Activated naive CD4-positive, alpha-beta T cell treated with anti-CD3 and anti-CD28 coated beads, Interleukin-2, amount 50 U/mL, for 24 hours (primary cell): Measurements from ENCODE around the gene CIBAR2.
"Not testable (repeated sequence)": the region's sequence is repeated elsewhere in the genome, so short reads cannot be mapped to it uniquely, and the experiment has no call there.

Experiments
- H3K27ac Mint-ChIP-seq: one replicate; pipeline ENCODE4 v1.8.0; 2021; ENCODE audit warnings: mild to moderate bottlenecking, mixed read lengths
- H3K27me3 Mint-ChIP-seq: one replicate; pipeline ENCODE4 v1.8.0; 2021; ENCODE audit warnings: mixed read lengths
- H3K36me3 Mint-ChIP-seq: one replicate; pipeline ENCODE4 v1.8.0; 2021; ENCODE audit warnings: mixed read lengths
- H3K4me1 Mint-ChIP-seq: one replicate; pipeline ENCODE4 v1.8.0; 2021; ENCODE audit warnings: mixed read lengths
- H3K4me3 Mint-ChIP-seq: one replicate; pipeline ENCODE4 v1.8.0; 2021; ENCODE audit warnings: mild to moderate bottlenecking, mixed read lengths
- H3K9me3 Mint-ChIP-seq: one replicate; pipeline ENCODE4 v1.8.0; 2021; ENCODE audit warnings: mixed read lengths

Gene CIBAR2

DNA sequence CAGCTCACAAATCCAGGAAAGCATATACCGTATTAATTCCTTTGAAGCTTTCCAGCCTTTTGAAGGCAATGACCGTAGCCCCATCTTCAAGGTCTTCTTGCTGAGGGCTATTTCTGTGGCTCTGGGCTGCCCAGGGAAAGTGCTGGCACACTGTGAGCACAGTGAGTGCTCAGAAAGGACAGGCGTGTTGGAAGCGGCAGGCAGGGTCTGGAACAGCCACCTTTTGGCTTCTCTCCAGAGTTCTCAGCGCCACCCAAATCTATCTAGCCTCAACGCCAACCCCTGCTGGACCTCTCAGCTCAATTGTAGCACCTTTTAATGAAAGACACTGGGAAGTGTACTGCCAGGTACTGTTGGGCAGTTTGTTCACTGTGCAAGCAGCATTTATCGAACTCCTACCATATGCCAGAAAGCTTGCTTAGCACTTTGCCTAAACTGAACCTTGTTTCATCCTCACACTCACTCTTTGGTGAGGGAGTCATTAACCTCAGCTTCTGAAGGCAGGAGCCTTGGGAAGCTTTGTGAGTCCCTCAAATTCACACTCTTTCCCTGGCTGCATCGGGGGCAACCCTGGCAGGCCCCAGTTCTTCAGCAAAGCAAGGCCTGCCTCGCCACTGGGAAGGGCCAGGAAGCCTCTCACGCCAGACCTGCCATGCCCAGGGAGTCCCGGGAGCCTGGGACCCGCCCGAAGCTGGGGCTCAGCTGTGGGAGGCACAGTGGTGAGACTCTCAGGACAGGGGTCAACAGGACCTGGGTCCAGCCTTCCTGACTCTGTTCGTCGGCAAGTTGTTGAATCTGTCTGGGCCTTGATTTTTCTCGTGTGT is 13.5 kb upstream of the CIBAR2 start:
- Mint-ChIP-seq H3K27me3 (no peaks in the 10 kb centered on the region), H3K27ac (no peak overlapping the region), H3K36me3 (no peaks in the 10 kb centered on the region), H3K9me3 (no peaks in the 10 kb centered on the region), H3K4me3 (no peak overlapping the region), H3K4me1 (peaks cover 25% of the 10 kb centered on the region)

DNA sequence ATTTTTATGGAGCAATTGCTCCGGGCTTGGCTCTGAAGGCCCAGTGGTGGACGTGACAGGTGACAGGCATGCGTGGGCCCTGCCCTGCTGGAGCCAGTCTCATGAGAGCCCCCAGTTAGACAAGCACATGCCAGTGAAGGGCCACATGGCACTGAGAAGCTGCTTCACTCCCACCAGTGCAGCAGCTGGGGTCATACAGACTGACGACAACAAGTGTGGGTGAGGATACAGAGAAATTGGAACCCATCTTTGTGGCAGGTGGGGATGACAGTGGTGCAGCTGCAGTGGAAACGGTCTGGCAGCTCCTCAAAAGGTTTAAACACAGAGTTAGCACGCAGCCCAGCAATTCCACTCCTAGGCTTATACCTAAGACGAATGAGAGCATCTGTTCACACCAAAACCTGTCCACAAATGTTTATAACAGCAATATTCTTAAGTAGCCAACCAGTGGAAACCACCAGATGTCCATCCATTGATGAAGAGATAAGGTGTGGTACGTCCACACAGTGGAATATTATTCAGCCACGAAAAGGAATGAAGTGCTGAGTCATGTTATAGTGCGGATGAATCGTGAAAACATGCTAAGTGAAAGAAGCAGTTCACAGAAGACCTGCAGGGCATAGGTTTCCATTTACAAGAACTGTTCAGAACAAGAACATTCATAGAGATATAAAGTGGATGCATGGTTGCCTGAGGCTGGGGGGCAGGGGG is 12.5 kb upstream of the CIBAR2 start:
- no peak overlapping the region for H3K27ac Mint-ChIP-seq
- no peak overlapping the region for H3K4me3 Mint-ChIP-seq
- H3K27me3 Mint-ChIP-seq, result no peaks in the 10 kb centered on the region
- peaks cover 25% of the 10 kb centered on the region for H3K4me1 Mint-ChIP-seq
- no peaks in the 10 kb centered on the region for H3K9me3 Mint-ChIP-seq
- H3K36me3 Mint-ChIP-seq, result no peaks in the 10 kb centered on the region

DNA sequence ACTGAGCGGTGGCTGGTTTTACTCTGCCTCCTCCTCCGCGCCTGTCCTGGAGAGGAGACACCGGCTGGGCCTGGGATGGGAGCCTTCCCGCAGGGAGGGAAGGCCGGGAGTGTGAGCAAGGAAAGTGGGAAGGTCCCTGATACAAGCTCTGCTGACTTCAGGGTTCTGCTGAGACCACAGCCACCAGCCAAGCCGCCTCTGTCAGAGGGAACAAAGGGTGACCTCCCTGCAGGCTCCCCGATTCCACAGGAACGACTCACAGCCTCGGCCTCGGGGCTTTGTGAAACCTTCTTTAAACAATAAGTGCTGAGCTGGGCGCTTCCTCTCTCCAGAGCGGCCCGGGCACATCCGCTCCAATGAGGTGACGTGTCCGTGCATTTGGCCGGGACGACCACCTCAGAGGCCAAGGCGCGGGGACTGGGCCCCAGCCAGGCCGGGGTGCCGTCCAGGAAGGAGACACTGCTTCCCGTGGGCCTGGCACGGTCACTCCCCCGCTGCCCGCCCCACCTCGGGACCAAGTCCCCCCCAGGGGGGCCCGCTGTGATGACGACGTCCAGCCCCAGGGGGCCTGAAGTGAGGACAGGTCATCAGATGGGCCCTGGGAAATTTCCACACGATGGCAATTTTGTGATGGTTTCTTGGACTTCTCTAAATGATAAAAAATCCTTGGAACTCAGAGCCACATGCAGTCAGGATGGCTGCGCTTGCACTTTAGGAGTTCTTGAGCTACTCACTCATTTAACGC is 11.8 kb upstream of the CIBAR2 start:
- Mint-ChIP-seq H3K4me1 (peaks cover 25% of the 10 kb centered on the region), H3K36me3 (no peaks in the 10 kb centered on the region), H3K27me3 (no peaks in the 10 kb centered on the region), H3K27ac (no peak overlapping the region), H3K4me3 (no peak overlapping the region), H3K9me3 (no peaks in the 10 kb centered on the region)

DNA sequence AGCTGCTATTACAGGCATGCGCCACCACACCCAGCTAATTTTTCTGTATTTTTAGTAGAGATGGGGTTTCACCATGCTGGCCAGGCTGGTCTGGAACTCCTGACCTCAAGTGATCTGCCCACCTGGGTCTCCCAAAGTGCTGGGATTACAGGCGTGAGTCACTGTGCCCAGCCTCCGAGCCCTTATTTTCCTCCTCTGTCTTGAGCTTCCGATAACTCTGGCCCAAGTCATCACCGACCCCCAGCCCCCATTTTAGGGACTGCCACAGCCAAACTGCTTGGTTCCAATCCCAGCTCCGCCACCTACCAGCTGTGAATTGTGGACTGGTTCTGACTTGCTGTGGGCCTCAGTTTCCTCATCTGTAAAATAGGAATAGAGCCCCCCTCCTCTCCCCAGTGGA is 11.2 kb upstream of the CIBAR2 start:
- not testable (repeated sequence) for H3K4me3 Mint-ChIP-seq, H3K27ac Mint-ChIP-seq, H3K9me3 Mint-ChIP-seq, H3K36me3 Mint-ChIP-seq, H3K27me3 Mint-ChIP-seq
- peaks cover 25% of the 10 kb centered on the region for H3K4me1 Mint-ChIP-seq

DNA sequence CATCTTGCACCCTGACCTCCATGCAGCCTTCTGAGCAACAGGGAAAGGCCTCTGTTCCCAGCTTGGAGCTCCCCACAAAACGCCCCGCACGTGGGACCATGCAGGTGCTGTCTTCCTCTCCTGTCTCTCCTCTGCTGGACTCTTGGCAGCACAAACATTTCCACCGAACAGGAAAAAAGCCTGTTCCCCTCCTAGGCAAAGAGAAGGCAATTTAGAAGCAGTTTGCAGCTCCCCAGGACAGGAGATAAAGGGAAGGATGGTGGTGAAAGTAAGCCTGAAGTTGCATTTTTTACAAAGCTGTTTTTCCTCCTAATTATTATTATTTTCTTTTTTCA is 7.7 kb upstream of the CIBAR2 start:
- peaks cover 12% of the 10 kb centered on the region for H3K4me1 Mint-ChIP-seq
- H3K4me3 Mint-ChIP-seq, result no peak overlapping the region
- H3K9me3 Mint-ChIP-seq, result no peaks in the 10 kb centered on the region
- no peaks in the 10 kb centered on the region for H3K36me3 Mint-ChIP-seq
- H3K27me3 Mint-ChIP-seq, result no peaks in the 10 kb centered on the region
- H3K27ac Mint-ChIP-seq, result no peak overlapping the region

DNA sequence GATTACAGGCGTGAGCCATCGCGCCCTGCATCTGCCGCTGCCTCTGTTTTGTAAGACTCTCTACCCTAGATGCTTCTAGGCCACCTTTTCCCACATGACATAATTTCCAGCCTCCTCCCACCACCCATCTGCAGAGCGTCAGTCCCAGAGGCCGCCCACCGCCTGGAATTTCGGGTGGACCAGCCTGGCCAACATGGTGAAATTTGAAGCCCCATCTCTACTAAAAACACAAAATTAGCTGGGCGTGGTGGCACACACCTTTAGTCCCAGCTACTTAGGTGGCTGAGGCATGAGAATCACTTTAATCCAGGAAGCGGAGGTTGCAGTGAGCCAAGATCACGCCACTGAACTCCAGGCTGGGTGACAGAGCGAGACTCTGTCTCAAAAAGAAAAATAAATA is 5.1 kb upstream of the CIBAR2 start:
- Mint-ChIP-seq H3K4me1 (peaks cover 12% of the 10 kb centered on the region), H3K27ac (peak overlapping the region; percentile 47), H3K9me3 (no peaks in the 10 kb centered on the region), H3K36me3 (no peaks in the 10 kb centered on the region), H3K27me3 (no peaks in the 10 kb centered on the region), H3K4me3 (no peak overlapping the region)

DNA sequence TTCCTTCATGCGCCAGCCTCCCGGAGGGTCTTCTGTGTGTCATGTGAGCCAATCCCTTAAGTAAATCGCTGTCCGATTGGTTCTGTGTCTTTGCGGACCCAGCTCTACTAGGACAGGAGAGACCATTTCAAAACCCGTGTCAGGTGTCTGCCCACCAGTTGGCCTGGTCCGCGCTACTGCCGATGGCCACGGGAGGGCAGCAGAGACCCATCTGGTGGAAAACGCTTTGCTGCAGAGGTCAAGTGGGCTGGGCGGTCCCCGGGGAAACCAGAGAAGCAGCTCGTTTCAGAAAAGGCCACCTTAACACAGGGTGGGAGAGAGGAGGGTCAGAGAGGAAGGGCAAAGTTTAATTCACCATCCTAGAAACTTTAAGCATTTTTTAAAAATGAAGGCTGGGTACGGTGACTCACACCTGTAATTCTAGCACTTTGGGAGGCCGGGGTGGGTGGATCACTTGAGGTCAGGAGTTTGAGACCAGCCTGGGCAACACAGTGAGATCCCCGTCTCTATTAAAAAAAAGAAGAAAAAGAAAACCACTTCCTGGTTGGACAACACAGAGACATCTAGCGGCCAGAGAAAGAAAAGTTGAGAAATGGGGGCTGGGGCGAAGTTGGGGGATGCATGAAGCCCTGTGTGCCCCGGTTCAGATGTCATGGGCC is 2.8 kb upstream of the CIBAR2 start:
- peak overlapping the region; percentile 51 for H3K4me3 Mint-ChIP-seq
- no peak overlapping the region for H3K27ac Mint-ChIP-seq
- no peaks in the 10 kb centered on the region for H3K27me3 Mint-ChIP-seq

DNA sequence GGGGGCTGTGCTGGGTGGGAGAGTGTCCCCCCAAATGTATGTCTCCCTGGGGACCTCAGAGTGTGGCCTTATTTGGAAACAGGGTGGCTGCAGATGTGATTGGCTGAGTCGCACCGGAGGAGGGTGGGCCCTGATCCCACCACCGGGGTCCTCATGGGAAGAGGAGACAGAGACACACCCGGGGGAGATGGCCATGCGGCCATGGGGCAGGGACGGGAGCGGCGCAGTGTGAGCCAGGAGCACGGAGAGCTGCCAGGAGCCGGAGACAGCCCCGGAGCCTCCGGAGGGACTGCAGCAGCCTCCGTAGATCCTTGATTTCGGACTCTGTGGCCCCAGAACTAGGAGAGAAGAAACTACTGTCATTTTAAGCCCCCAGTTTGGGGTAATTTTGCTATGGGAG is 1.6 kb upstream of the CIBAR2 start:
- no peaks in the 10 kb centered on the region for H3K9me3 Mint-ChIP-seq
- H3K27ac Mint-ChIP-seq, result no peak overlapping the region
- peaks cover 12% of the 10 kb centered on the region for H3K4me1 Mint-ChIP-seq

More for the DNA sequence above, 2.8 kb upstream of the CIBAR2 start:
- Mint-ChIP-seq H3K4me1 (peaks cover 12% of the 10 kb centered on the region), H3K36me3 (no peaks in the 10 kb centered on the region), H3K9me3 (no peaks in the 10 kb centered on the region)

DNA sequence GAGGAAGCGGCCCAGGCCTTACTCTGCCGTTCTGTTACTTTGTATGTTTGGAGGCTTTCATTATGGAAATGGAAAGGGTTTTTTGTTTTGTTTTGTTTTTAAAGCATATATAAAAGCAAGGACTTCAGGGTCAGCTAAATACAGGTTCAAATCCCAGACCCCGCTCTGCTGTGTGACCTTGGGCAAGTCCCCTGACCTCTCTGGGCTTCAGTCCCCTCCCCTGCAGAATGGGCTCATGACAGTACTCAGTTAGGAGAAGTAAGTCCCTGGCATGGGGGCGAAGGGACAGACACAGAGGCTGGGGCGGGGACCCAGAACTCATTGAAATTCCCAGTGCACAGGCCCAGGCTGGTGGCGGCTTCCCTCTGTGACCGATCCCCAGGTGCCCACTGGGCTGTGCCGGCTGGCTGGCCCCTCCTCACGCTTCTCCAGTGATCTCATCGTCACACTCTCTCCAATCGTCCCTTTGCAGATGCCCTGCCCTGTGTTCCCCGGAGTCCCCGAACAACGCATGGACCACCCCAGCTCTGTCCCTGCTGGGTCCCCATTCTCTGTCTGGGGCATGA is 979 bp upstream of the CIBAR2 start:
- H3K9me3 Mint-ChIP-seq, result no peaks in the 10 kb centered on the region
- H3K36me3 Mint-ChIP-seq, result no peaks in the 10 kb centered on the region
- H3K4me3 Mint-ChIP-seq, result no peak overlapping the region
- H3K27ac Mint-ChIP-seq, result no peak overlapping the region
- peaks cover 12% of the 10 kb centered on the region for H3K4me1 Mint-ChIP-seq
- H3K27me3 Mint-ChIP-seq, result no peaks in the 10 kb centered on the region

More for the DNA sequence above, 1.6 kb upstream of the CIBAR2 start:
- H3K27me3 Mint-ChIP-seq, result no peaks in the 10 kb centered on the region
- H3K4me3 Mint-ChIP-seq, result no peak overlapping the region
- no peaks in the 10 kb centered on the region for H3K36me3 Mint-ChIP-seq

DNA sequence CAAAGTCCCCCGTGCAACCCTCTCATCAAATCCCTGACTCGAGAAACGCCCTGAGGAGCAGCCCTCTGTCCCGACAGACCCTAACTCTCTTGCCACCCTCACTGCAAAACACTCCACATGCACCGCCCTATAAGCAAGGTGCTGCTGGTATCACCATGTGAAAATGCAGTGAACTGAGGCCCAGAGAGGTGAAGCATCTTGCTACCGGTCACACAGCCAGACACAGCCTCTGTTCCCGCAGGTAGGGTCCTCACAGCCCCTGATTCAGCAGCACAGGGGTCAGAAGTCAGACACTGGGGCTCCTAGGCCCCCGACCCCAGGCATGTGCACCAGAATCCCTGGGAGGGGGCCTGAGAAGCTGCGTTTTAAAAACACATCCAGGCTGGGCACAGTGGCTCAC is 1.1 kb downstream of the CIBAR2 start:
- Mint-ChIP-seq H3K36me3 (no peaks in the 10 kb centered on the region), H3K4me3 (no peak overlapping the region), H3K27me3 (no peaks in the 10 kb centered on the region), H3K27ac (no peak overlapping the region), H3K9me3 (no peaks in the 10 kb centered on the region), H3K4me1 (peaks cover 8% of the 10 kb centered on the region)

DNA sequence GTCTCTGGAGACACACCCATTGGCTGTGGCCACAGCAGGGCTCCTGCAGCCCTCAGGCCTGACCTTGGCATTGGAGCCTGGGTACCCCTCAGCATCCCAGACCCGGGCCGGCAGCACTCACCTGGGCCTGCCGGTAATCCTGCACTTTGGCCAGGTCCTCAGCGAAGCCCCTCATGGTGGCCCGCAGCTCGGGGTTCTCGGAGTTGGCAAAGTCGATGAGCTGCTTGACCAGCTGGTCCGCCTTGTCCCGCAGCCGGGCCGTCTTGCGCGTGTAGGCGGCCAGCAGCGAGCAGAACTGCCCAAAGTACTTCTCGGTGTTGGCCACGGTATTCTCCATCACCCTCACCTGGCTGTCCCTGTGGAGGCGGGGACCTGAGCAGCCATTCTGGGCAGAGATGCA is 2.2 kb downstream of the CIBAR2 start:
- Mint-ChIP-seq H3K4me3 (no peak overlapping the region), H3K27ac (no peak overlapping the region), H3K4me1 (peaks cover 14% of the 10 kb centered on the region), H3K36me3 (no peaks in the 10 kb centered on the region), H3K9me3 (no peaks in the 10 kb centered on the region), H3K27me3 (no peaks in the 10 kb centered on the region)

DNA sequence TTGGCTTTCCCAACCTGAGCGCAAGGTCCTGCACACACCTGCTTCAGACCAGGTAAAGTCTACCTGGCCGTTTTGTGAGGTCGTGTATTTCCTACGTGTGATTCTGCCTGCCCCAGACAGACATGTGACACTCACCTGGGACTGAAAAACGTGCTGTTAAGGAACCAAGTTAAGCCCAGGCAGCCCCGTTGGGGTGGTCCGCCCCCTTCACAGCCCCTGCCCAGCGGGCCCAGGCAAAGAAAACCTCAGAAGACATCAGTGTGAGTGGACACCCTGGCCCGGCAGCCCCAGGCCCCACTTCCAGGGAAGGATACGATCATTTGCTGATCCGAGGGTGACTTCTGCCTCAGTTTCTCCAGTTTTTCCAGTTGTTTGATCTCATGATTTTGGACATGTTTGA is 4.7 kb downstream of the CIBAR2 start:
- Mint-ChIP-seq H3K4me3 (no peak overlapping the region), H3K27ac (no peak overlapping the region), H3K9me3 (no peaks in the 10 kb centered on the region), H3K4me1 (peaks cover 34% of the 10 kb centered on the region), H3K27me3 (no peaks in the 10 kb centered on the region), H3K36me3 (no peaks in the 10 kb centered on the region)

DNA sequence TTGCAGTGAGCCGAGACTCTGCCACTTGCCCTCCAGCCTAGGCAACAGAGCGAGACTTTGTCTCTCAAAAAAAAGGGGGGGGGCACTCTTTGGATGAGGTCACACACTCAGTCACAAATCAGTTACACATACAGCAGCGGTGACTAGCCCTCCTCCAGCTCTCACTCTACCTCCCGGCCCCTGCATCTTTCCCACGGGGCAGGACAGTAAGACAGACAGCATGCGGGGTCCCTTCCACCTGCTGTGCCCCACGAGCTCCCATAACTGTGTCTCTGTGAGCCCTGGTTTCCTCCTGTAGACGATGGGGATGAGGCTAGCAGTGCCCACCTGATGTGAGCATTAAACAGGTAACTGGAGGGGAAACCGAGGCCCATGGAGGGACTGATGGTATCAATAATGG is 5.2 kb downstream of the CIBAR2 start:
- Mint-ChIP-seq H3K9me3 (no peaks in the 10 kb centered on the region), H3K36me3 (no peaks in the 10 kb centered on the region), H3K27me3 (no peaks in the 10 kb centered on the region), H3K4me3 (no peak overlapping the region), H3K4me1 (peaks cover 37% of the 10 kb centered on the region), H3K27ac (no peak overlapping the region)

DNA sequence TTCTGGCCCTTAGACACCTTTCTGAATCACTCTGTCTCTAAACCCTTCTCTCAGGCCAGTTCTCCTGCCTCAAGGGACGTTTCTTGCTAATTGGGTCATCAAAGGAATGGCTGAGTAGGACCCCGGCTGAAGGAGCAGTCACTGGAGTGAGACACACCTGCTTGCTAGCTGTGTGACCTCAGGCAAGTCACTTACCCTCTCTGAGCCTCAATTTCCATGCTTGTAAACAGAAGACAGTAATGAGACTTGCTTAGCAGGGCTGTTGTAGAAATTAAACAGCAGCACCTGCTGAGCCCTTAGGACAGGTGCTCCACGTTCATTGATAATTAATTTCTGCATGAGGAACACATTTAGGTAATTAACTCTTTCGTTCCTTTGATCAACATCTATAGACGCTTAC is 6.8 kb downstream of the CIBAR2 start:
- Mint-ChIP-seq H3K4me3 (no peak overlapping the region), H3K27ac (peak overlapping the region; percentile 65)

DNA sequence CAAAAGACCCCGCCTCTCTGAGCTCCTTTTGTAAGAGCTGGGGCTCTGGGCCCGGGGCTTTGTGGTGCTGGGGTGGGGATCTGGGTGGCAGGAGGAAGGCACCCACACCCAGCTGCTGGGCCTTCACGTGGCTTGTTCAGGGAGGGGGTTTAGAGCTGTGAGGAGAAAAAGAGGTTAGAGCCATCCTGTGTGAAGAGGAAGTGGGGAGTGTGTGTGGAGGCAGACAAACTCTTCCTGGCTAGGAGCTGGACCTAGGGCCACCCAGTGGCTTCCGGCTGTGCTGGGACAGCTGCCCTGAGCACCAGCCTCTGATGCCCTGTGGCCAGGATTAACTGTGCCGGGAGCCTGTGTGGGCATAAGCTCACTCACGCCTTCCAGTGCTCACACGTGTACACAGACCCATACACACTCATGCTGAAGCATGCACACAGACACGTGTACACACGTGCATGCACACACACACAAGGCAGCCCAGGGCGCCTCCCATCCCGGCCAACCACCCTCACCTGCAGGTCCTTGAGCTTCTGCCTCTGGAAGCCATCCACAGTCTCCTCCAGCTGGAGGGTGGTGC is 7.4 kb downstream of the CIBAR2 start:
- H3K36me3 Mint-ChIP-seq, result no peaks in the 10 kb centered on the region
- no peaks in the 10 kb centered on the region for H3K27me3 Mint-ChIP-seq
- no peaks in the 10 kb centered on the region for H3K9me3 Mint-ChIP-seq
- peak overlapping the region; percentile 49 for H3K4me3 Mint-ChIP-seq
- peaks cover 45% of the 10 kb centered on the region for H3K4me1 Mint-ChIP-seq
- peak overlapping the region; percentile 97 for H3K27ac Mint-ChIP-seq

More for the DNA sequence above, 6.8 kb downstream of the CIBAR2 start:
- no peaks in the 10 kb centered on the region for H3K27me3 Mint-ChIP-seq
- H3K36me3 Mint-ChIP-seq, result no peaks in the 10 kb centered on the region
- peaks cover 45% of the 10 kb centered on the region for H3K4me1 Mint-ChIP-seq
- H3K9me3 Mint-ChIP-seq, result no peaks in the 10 kb centered on the region
